Spleen (tissue), 7 donors: ENCODE data around the gene PAX6.

Experiments used
- CTCF ChIP-seq, 11 experiments: fragments of 200-600 bp in 7 of 11; fragments of 450-650 bp in 4 of 11; sonication (generic) in 4 of 11; IDR thresholded peaks in 8 of 11; conservative IDR thresholded peaks in 3 of 11; 1 replicate in 7 of 11; 2 replicates in 4 of 11; pipeline versions ENCODE4 v1.4.0 to v1.8.0; 2016 to 2021; ENCODE audit warnings: antibody characterized with exemption in 11 of 11, inconsistent platforms in 4 of 11, mild to moderate bottlenecking in 1 of 11
- POLR2A ChIP-seq, 3 donors: fragments of 450-650 bp; IDR thresholded peaks; one replicate each; pipeline ENCODE4 v1.5.1; 2017; ENCODE audit warnings: antibody characterized with exemption in 3 of 3, mild to moderate bottlenecking in 1 of 3
- POLR2AphosphoS5 ChIP-seq, 3 donors: sonication (generic); formaldehyde crosslinking; IDR thresholded peaks; one replicate each; pipeline ENCODE4 v1.5.1; 2017; ENCODE audit warnings: antibody characterized with exemption in 3 of 3
- donor health status: DM: no; HTN: no; CAD: no; lungs with moderate emphysema.
- donor health status: DM: no; HTN: no; CAD: no.
- donor health status: DM: no; HTN: no; CAD: no.

- TF ChIP-seq CTCF (IDR thresholded peaks at IDR 0.05 in 8 of 11, conservative IDR thresholded peaks at IDR 0.05 in 3 of 11), result no peak
- TF ChIP-seq POLR2A (IDR thresholded peaks at IDR 0.05), result no peak
- no peak for TF ChIP-seq POLR2AphosphoS5 (IDR thresholded peaks at IDR 0.05)
Observed at GRCh38 chr11:31826536-31827438, 15.7 kb upstream of the PAX6 start.
